Urinary bladder (tissue), 4 donors: ENCODE measurements around the gene GPNMB. TPM values are rescaled to one million over a fixed set of nuclear protein-coding genes. Genes with fewer than 3 reads are reported as not detected.

ENCODE experiments used
- DNase-seq: peaks from one replicate; pipeline ENCODE4 v3.0.0-alpha.2; 2015; ENCODE audit errors: extremely low spot score
- H3K27ac ChIP-seq: one replicate; pipeline ENCODE4 v1.5.1; 2013; ENCODE audit warnings: low read depth, mild to moderate bottlenecking, moderate library complexity
- H3K36me3 ChIP-seq: one replicate; pipeline ENCODE4 v1.6.1; 2013; ENCODE audit warnings: mild to moderate bottlenecking, moderate library complexity; ENCODE audit not compliant: insufficient read depth
- H3K4me1 ChIP-seq: one replicate; pipeline ENCODE4 v1.6.1; 2013; ENCODE audit warnings: mild to moderate bottlenecking, moderate library complexity; ENCODE audit not compliant: insufficient read depth
- H3K4me3 ChIP-seq: one replicate; pipeline ENCODE4 v1.5.1; 2013; ENCODE audit warnings: low read depth, low read length
- WGBS: extraction: QIAGEN DNeasy Blood & Tissue Kit; methylation state at CpG from one replicate; pipeline ENCODE4 v1.1.7; 2013; 5-methylcytosine and 5-hydroxymethylcytosine counted together
- polyA plus RNA-seq: library from polyadenylated mRNA; stranded (reverse); fragments of 200-250 nt; gene quantifications from one replicate; pipeline ENCODE4 v1.2.3, GENCODE V29; 2013
- total RNA-seq: library from RNA; depleted of rRNA; stranded (reverse); fragments of >200 nt; gene quantifications from one replicate; pipeline ENCODE4 v1.2.3, GENCODE V29; 2014
- donor health status: healthy with polysubstance abuse.
- donor health status: healthy.

The GPNMB gene
- total and polyA plus RNA-seq, 2 donors, result 48.1 to 62.2 TPM

GRCh38 chr7:23238983-23239652 is 7.5 kb upstream of the GPNMB start:
- 80% methylated on average over 11 of the region's 11 CpGs for WGBS
- no peaks in the 10 kb centered on the region for H3K36me3 ChIP-seq
- no peak overlapping the region for H3K4me3 ChIP-seq
- no peaks in the 10 kb centered on the region for H3K4me1 ChIP-seq
- DNase-seq, result no peak
- H3K27ac ChIP-seq, result no peak overlapping the region

- no peak for DNase-seq
- no peak overlapping the region for H3K27ac ChIP-seq
- no peaks in the 10 kb centered on the region for H3K4me1 ChIP-seq
- 73% methylated on average over 5 of the region's 5 CpGs for WGBS
- no peaks in the 10 kb centered on the region for H3K36me3 ChIP-seq
- H3K4me3 ChIP-seq, result no peak overlapping the region
These were observed 6.9 kb upstream of the GPNMB start for GRCh38 chr7:23239698-23240097.

GRCh38 chr7:23242321-23242720 is 4.3 kb upstream of the GPNMB start:
- no peak overlapping the region for H3K27ac ChIP-seq
- 71% methylated on average over 3 of the region's 3 CpGs for WGBS
- H3K4me1 ChIP-seq, result no peaks in the 10 kb centered on the region
- no peak overlapping the region for H3K4me3 ChIP-seq
- DNase-seq, result no peak
- H3K36me3 ChIP-seq, result no peaks in the 10 kb centered on the region

GRCh38 chr7:23242935-23243334 is 3.6 kb upstream of the GPNMB start:
- no peak overlapping the region for H3K4me3 ChIP-seq
- WGBS, result 67% methylated on average over 4 of the region's 4 CpGs
- H3K4me1 ChIP-seq, result no peaks in the 10 kb centered on the region
- no peaks in the 10 kb centered on the region for H3K36me3 ChIP-seq
- H3K27ac ChIP-seq, result no peak overlapping the region
- no peak for DNase-seq

GRCh38 chr7:23247046-23247602 is 549 bp downstream of the GPNMB start:
- H3K4me3 ChIP-seq, result peak overlapping the region; percentile 30
- H3K27ac ChIP-seq, result peak overlapping the region; percentile 63
- DNase-seq, result no peak
- 59% methylated on average over 6 of the region's 6 CpGs for WGBS
- no peaks in the 10 kb centered on the region for H3K36me3 ChIP-seq
- H3K4me1 ChIP-seq, result no peaks in the 10 kb centered on the region

GRCh38 chr7:23247603-23248335 is 1.2 kb downstream of the GPNMB start:
- no peaks in the 10 kb centered on the region for H3K36me3 ChIP-seq
- 10% methylated on average over 53 of the region's 53 CpGs for WGBS
- H3K4me3 ChIP-seq, result peak overlapping the region; percentile 30
- no peaks in the 10 kb centered on the region for H3K4me1 ChIP-seq
- H3K27ac ChIP-seq, result peak overlapping the region; percentile 63
- no peak for DNase-seq

- Histone ChIP-seq H3K4me1 (no peaks in the 10 kb centered on the region), H3K36me3 (no peaks in the 10 kb centered on the region), H3K27ac (no peak overlapping the region), H3K4me3 (no peak overlapping the region)
- DNase-seq, result no peak
These were observed 2.9 kb downstream of the GPNMB start for GRCh38 chr7:23249486-23249885.

- DNase-seq, result no peak
- Histone ChIP-seq H3K4me1 (no peaks in the 10 kb centered on the region), H3K36me3 (no peaks in the 10 kb centered on the region), H3K4me3 (no peak overlapping the region), H3K27ac (no peak overlapping the region)
- 85% methylated on average over 7 of the region's 7 CpGs for whole genome bisulfite sequencing
These were observed 7.6 kb downstream of the GPNMB start for GRCh38 chr7:23254051-23254681.

- WGBS, result 74% methylated on average over 7 of the region's 7 CpGs
- no peak overlapping the region for H3K4me3 ChIP-seq
- no peak for DNase-seq
- no peaks in the 10 kb centered on the region for H3K36me3 ChIP-seq
- H3K4me1 ChIP-seq, result no peaks in the 10 kb centered on the region
- H3K27ac ChIP-seq, result no peak overlapping the region
These were observed 10.2 kb downstream of the GPNMB start for GRCh38 chr7:23256731-23257130.

- no peak overlapping the region for H3K27ac ChIP-seq
- H3K36me3 ChIP-seq, result no peaks in the 10 kb centered on the region
- H3K4me3 ChIP-seq, result no peak overlapping the region
These were observed 13.8 kb downstream of the GPNMB start for GRCh38 chr7:23260371-23260770.

GRCh38 chr7:23261843-23262452 is 15.4 kb downstream of the GPNMB start:
- H3K27ac ChIP-seq, result no peak overlapping the region
- no peaks in the 10 kb centered on the region for H3K4me1 ChIP-seq
- no peak overlapping the region for H3K4me3 ChIP-seq
- 6% methylated on average over 7 of the region's 7 CpGs for WGBS
- H3K36me3 ChIP-seq, result peaks cover 2% of the 10 kb centered on the region
- no peak for DNase-seq

More at GRCh38 chr7:23260371-23260770, 13.8 kb downstream of the GPNMB start:
- 85% methylated on average over 10 of the region's 10 CpGs for WGBS
- no peaks in the 10 kb centered on the region for H3K4me1 ChIP-seq
- DNase-seq, result no peak

- Histone ChIP-seq H3K36me3 (peaks cover 2% of the 10 kb centered on the region), H3K27ac (no peak overlapping the region), H3K4me3 (no peak overlapping the region), H3K4me1 (no peaks in the 10 kb centered on the region)
- WGBS, result 77% methylated on average over 7 of the region's 7 CpGs
- DNase-seq, result no peak
These were observed 18.4 kb downstream of the GPNMB start for GRCh38 chr7:23264916-23265458.

- WGBS, result 80% methylated on average over 2 of the region's 2 CpGs
- H3K4me1 ChIP-seq, result no peaks in the 10 kb centered on the region
- no peak for DNase-seq
These were observed 20.3 kb downstream of the GPNMB start for GRCh38 chr7:23266918-23267317.

More at GRCh38 chr7:23266918-23267317, 20.3 kb downstream of the GPNMB start:
- Histone ChIP-seq H3K27ac (no peak overlapping the region), H3K36me3 (peaks cover 2% of the 10 kb centered on the region), H3K4me3 (no peak overlapping the region)
